ENCODE data around the gene STX2.

STX2 gene

GRCh38 chr12:130828895-130829294 is 10.2 kb downstream of the STX2 start:
- ATAC-seq, result no peak
- no peak overlapping the region for H3K27ac Mint-ChIP-seq
- peaks cover 31% of the 10 kb centered on the region for H3K4me1 Mint-ChIP-seq

DNA sequence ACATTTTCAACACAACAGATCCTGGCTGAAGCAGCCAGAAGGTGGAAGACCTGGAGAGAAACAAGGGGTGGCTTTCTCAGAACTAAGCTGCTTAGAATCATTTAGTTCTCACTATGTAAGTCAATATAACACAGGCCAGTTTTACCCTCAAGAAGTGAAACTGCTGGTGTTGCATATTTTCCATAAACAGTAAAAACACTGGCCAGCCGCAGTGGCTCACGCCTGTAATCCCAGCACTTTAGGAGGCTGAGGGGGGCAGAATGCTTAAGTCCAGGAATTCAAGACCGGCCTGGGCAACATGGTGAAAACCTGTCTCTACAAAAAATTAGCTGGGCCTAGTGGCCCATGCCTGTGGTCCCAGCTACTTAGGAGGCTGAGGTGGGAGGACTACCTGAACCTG is 11.6 kb downstream of the STX2 start:
- H3K27me3 Mint-ChIP-seq, result no peaks in the 10 kb centered on the region

More at GRCh38 chr12:130828895-130829294, 10.2 kb downstream of the STX2 start:
- no peak overlapping the region for H3K4me3 Mint-ChIP-seq
- no peaks in the 10 kb centered on the region for H3K27me3 Mint-ChIP-seq
- no peaks in the 10 kb centered on the region for H3K9me3 Mint-ChIP-seq
- H3K36me3 Mint-ChIP-seq, result peaks cover 6% of the 10 kb centered on the region

DNA sequence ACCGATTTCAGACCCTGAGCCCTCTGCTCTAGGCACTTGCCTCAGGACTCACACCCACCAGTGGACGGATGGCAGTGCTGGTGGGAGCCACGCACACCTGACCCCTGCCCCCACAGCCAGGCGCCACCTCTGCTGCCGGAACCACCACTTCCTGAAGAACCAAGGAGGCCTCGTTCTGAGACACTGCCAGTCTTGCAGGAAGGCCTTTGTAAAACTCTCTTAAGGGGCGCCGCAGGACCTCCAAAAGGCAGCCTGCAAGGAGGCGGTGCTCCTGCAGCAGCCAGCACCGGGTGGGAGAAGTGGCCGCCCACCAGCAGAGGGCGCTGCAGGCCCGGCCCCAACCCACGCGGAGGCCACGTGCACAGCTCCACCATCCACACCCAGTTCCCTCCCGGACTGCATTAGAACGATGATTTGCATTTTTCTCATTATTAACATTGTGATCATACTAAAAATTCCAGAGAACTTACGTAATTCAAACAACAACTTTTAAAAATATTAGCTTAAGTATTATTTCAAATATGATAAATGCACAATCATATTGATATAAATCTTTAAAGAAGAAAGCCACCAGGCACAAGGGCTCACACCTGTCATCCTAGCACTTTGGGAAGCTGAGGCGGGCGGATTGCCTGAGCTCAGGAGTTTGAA is 12.8 kb downstream of the STX2 start:
- Mint-ChIP-seq H3K4me3 (no peak overlapping the region), H3K27ac (no peak overlapping the region), H3K4me1 (peaks cover 24% of the 10 kb centered on the region), H3K27me3 (no peaks in the 10 kb centered on the region), H3K9me3 (no peaks in the 10 kb centered on the region), H3K36me3 (peaks cover 11% of the 10 kb centered on the region)
- ATAC-seq, result peak; percentile 57

More for the DNA sequence above, 11.6 kb downstream of the STX2 start:
- Mint-ChIP-seq H3K9me3 (no peaks in the 10 kb centered on the region), H3K4me1 (peaks cover 24% of the 10 kb centered on the region), H3K27ac (no peak overlapping the region), H3K4me3 (no peak overlapping the region), H3K36me3 (peaks cover 9% of the 10 kb centered on the region)
- no peak for ATAC-seq

GRCh38 chr12:130825771-130826150 is 13.3 kb downstream of the STX2 start:
- Mint-ChIP-seq H3K27ac (no peak overlapping the region), H3K4me1 (peaks cover 23% of the 10 kb centered on the region), H3K4me3 (no peak overlapping the region), H3K36me3 (peaks cover 16% of the 10 kb centered on the region), H3K27me3 (no peaks in the 10 kb centered on the region), H3K9me3 (no peaks in the 10 kb centered on the region)
- ATAC-seq, result no peak

DNA sequence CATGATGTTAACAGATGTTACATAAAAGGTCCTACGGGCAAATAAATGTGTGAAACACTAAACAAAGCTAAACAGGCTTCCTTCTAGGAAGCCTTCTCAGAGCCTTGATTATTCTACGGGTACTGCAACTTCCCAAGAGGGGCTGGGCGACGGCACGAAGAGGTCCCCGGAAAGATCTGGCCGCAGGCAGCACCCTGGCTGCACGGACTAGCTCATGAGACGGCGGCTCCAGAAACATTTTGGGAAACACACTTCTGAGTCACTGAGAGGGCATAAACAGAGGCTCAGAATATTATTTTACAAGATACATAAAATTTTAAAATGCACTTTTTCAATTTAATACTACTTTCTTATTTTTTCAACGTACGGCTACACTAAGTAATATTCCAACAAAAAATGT is 19.4 kb downstream of the STX2 start:
- Mint-ChIP-seq H3K27ac (no peak overlapping the region), H3K27me3 (no peaks in the 10 kb centered on the region), H3K9me3 (no peaks in the 10 kb centered on the region), H3K4me3 (no peak overlapping the region), H3K36me3 (peaks cover 29% of the 10 kb centered on the region), H3K4me1 (peaks cover 17% of the 10 kb centered on the region)
- no peak for ATAC-seq

- Mint-ChIP-seq H3K27me3 (no peaks in the 10 kb centered on the region), H3K27ac (peak overlapping the region; percentile 13), H3K4me1 (peaks cover 23% of the 10 kb centered on the region), H3K36me3 (peaks cover 34% of the 10 kb centered on the region), H3K9me3 (no peaks in the 10 kb centered on the region), H3K4me3 (peak overlapping the region; percentile 86)
- ATAC-seq, result peak; percentile 95
These were observed 20.1 kb downstream of the STX2 start for GRCh38 chr12:130818635-130819576.

GRCh38 chr12:130818272-130818634 is 20.8 kb downstream of the STX2 start:
- Mint-ChIP-seq H3K36me3 (peaks cover 31% of the 10 kb centered on the region), H3K27ac (peak overlapping the region; percentile 13), H3K27me3 (no peaks in the 10 kb centered on the region), H3K4me3 (peak overlapping the region; percentile 86), H3K4me1 (peaks cover 25% of the 10 kb centered on the region), H3K9me3 (no peaks in the 10 kb centered on the region)
- no peak for ATAC-seq

GRCh38 chr12:130817804-130818203 is 21.2 kb downstream of the STX2 start:
- Mint-ChIP-seq H3K27me3 (no peaks in the 10 kb centered on the region), H3K9me3 (no peaks in the 10 kb centered on the region), H3K27ac (no peak overlapping the region), H3K4me1 (peaks cover 25% of the 10 kb centered on the region), H3K36me3 (peaks cover 27% of the 10 kb centered on the region), H3K4me3 (peak overlapping the region; percentile 50)
- ATAC-seq, result no peak

- H3K27me3 Mint-ChIP-seq, result no peaks in the 10 kb centered on the region
- peaks cover 28% of the 10 kb centered on the region for H3K36me3 Mint-ChIP-seq
- ATAC-seq, result no peak
- peak overlapping the region; percentile 42 for H3K27ac Mint-ChIP-seq
- H3K4me3 Mint-ChIP-seq, result peak overlapping the region; percentile 9
- H3K9me3 Mint-ChIP-seq, result no peaks in the 10 kb centered on the region
- peaks cover 25% of the 10 kb centered on the region for H3K4me1 Mint-ChIP-seq
These were observed 23.0 kb downstream of the STX2 start for GRCh38 chr12:130816097-130816496.

- Mint-ChIP-seq H3K36me3 (peaks cover 19% of the 10 kb centered on the region), H3K4me3 (no peak overlapping the region), H3K27me3 (no peaks in the 10 kb centered on the region), H3K27ac (peak overlapping the region; percentile 42), H3K4me1 (peaks cover 25% of the 10 kb centered on the region), H3K9me3 (no peaks in the 10 kb centered on the region)
- no peak for ATAC-seq
These were observed 23.9 kb downstream of the STX2 start for GRCh38 chr12:130815028-130815741.

GRCh38 chr12:130813949-130814348 is 25.1 kb downstream of the STX2 start:
- Mint-ChIP-seq H3K4me3 (peak overlapping the region; percentile 40), H3K36me3 (peaks cover 16% of the 10 kb centered on the region), H3K27me3 (no peaks in the 10 kb centered on the region), H3K27ac (peak overlapping the region; percentile 74), H3K4me1 (peaks cover 25% of the 10 kb centered on the region), H3K9me3 (no peaks in the 10 kb centered on the region)
- ATAC-seq, result peak; percentile 60

GRCh38 chr12:130813436-130813835 is 25.6 kb downstream of the STX2 start:
- Mint-ChIP-seq H3K27ac (peak overlapping the region; percentile 74), H3K4me3 (peak overlapping the region; percentile 40), H3K36me3 (peaks cover 20% of the 10 kb centered on the region), H3K4me1 (peaks cover 21% of the 10 kb centered on the region), H3K27me3 (no peaks in the 10 kb centered on the region), H3K9me3 (no peaks in the 10 kb centered on the region)
- peak; percentile 20 for ATAC-seq

DNA sequence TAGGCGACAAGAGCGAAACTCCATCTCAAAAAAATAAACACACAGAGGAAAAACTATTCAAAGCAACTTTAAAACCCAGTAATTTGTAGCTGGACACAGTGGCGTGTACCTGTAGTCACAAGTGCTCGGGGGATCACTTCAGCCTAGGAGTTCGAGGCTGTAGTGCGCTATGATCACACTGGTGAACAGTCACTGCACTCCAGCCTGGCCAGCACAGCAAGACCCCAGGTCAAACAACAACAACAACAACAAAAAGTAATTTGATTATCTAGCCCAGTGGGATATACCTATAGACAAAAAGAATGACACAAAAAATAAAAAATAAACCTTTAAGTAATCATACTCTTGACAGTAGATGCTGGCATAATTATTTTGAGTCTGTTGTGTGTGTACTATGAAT is 29.3 kb downstream of the STX2 start:
- no peaks in the 10 kb centered on the region for H3K9me3 Mint-ChIP-seq
- H3K27ac Mint-ChIP-seq, result no peak overlapping the region
- peaks cover 9% of the 10 kb centered on the region for H3K4me1 Mint-ChIP-seq
- ATAC-seq, result no peak
- no peaks in the 10 kb centered on the region for H3K27me3 Mint-ChIP-seq
- no peak overlapping the region for H3K4me3 Mint-ChIP-seq
- H3K36me3 Mint-ChIP-seq, result peaks cover 55% of the 10 kb centered on the region

DNA sequence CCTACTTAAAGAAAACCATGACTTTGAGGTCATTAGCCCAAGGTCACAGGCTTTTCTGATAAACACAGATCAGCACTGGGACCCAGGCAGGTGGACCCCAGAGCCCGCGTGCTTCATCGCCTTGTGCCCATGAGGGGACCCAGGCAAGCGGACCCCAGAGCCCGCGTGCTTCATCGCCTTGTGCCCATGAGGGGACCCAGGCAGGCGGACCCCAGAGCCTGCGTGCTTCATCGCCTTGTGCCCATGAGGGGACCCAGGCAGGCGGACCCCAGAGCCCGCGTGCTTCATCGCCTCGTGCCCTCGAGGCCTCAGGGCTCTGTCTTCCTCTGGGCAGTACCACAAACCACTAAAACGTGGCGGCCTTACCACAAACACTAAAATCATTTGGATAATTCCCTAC is 31.7 kb downstream of the STX2 start:
- no peak for ATAC-seq
- H3K9me3 Mint-ChIP-seq, result no peaks in the 10 kb centered on the region
- H3K4me1 Mint-ChIP-seq, result no peaks in the 10 kb centered on the region
- no peaks in the 10 kb centered on the region for H3K27me3 Mint-ChIP-seq
- no peak overlapping the region for H3K27ac Mint-ChIP-seq
- no peak overlapping the region for H3K4me3 Mint-ChIP-seq
- peaks cover 67% of the 10 kb centered on the region for H3K36me3 Mint-ChIP-seq

- H3K27ac Mint-ChIP-seq, result no peak overlapping the region
- no peak overlapping the region for H3K4me3 Mint-ChIP-seq
- no peaks in the 10 kb centered on the region for H3K9me3 Mint-ChIP-seq
- H3K36me3 Mint-ChIP-seq, result peaks cover 62% of the 10 kb centered on the region
- H3K4me1 Mint-ChIP-seq, result no peaks in the 10 kb centered on the region
- no peak for ATAC-seq
- H3K27me3 Mint-ChIP-seq, result no peaks in the 10 kb centered on the region
These were observed 32.5 kb downstream of the STX2 start for GRCh38 chr12:130806574-130806973.
